Measurements from ENCODE around the gene COLGALT1.

GRCh38 chr19:17616961-17617806, 61.7 kb downstream of the COLGALT1 start:
- TF ChIP-seq CTCF (IDR thresholded peaks at IDR 0.05; ENCODE audit: low read depth, low read length, poor library complexity, severe bottlenecking), result no peak
- TF ChIP-seq EZH2phosphoT487 (IDR thresholded peaks at IDR 0.05; ENCODE audit: borderline replicate concordance, low read length), result no peak
